Neural progenitor cell (in vitro differentiated cells): ENCODE results near the gene EFCAB8. TPM values are rescaled to one million over a fixed set of nuclear protein-coding genes. Genes with fewer than 3 reads are reported as not detected.

Source experiments
- DNase-seq: peaks from one replicate; pipeline ENCODE4 v3.0.0-alpha.2; 2016; ENCODE audit warnings: low spot score
- H2AFZ ChIP-seq: fragments of 200-600 bp; sonication (generic); replicated peaks from 2 replicates; pipeline ENCODE4 v1.6.1; 2016; ENCODE audit warnings: antibody characterized with exemption
- H3F3A ChIP-seq: fragments of 200-600 bp; sonication (generic); 2 replicates; pipeline ENCODE4 v1.6.1; 2016; ENCODE audit warnings: antibody characterized with exemption, low read depth
- H3K27ac ChIP-seq: fragments of 200-600 bp; sonication (generic); 2 replicates; pipeline ENCODE4 v1.5.1; 2016; ENCODE audit warnings: mild to moderate bottlenecking
- H3K27me3 ChIP-seq: fragments of 200-600 bp; sonication (generic); 2 replicates; pipeline ENCODE4 v1.6.1; 2016; ENCODE audit warnings: mild to moderate bottlenecking, moderate library complexity
- H3K36me3 ChIP-seq: fragments of 200-600 bp; sonication (generic); 2 replicates; pipeline ENCODE4 v1.5.1; 2016
- H3K4me1 ChIP-seq: fragments of 200-600 bp; sonication (generic); 2 replicates; pipeline ENCODE4 v1.6.1; 2016; ENCODE audit warnings: mixed run types
- H3K4me2 ChIP-seq: fragments of 200-600 bp; sonication (generic); 2 replicates; pipeline ENCODE4 v1.6.1; 2016
- H3K4me3 ChIP-seq: fragments of 200-600 bp; sonication (generic); 2 replicates; pipeline ENCODE4 v1.5.1; 2016
- H3K79me2 ChIP-seq: fragments of 200-600 bp; sonication (generic); 2 replicates; pipeline ENCODE4 v1.6.1; 2016; ENCODE audit warnings: low read depth
- H3K9ac ChIP-seq: fragments of 200-600 bp; sonication (generic); 2 replicates; pipeline ENCODE4 v1.6.1; 2016
- H3K9me3 ChIP-seq: fragments of 200-600 bp; sonication (generic); 2 replicates; pipeline ENCODE4 v1.5.1; 2016; ENCODE audit warnings: low read depth
- H4K20me1 ChIP-seq: fragments of 200-600 bp; sonication (generic); 2 replicates; pipeline ENCODE4 v1.6.1; 2016; ENCODE audit warnings: low read depth
- H3K27ac Mint-ChIP-seq: 3 replicates; pipeline ENCODE4 v1.8.0; 2021; ENCODE audit warnings: mixed read lengths
- H3K27me3 Mint-ChIP-seq: 2 replicates; pipeline ENCODE4 v1.8.0; 2022; ENCODE audit warnings: low read depth, mild to moderate bottlenecking, inconsistent platforms, moderate library complexity, mixed read lengths; ENCODE audit not compliant: insufficient read depth
- H3K36me3 Mint-ChIP-seq: 3 replicates; pipeline ENCODE4 v1.8.0; 2021; ENCODE audit warnings: mixed read lengths
- H3K4me1 Mint-ChIP-seq: 3 replicates; pipeline ENCODE4 v1.8.0; 2021; ENCODE audit warnings: mixed read lengths
- H3K4me3 Mint-ChIP-seq: 3 replicates; pipeline ENCODE4 v1.8.0; 2021; ENCODE audit warnings: mild to moderate bottlenecking, moderate library complexity, mixed read lengths
- H3K9me3 Mint-ChIP-seq: 3 replicates; pipeline ENCODE4 v1.8.0; 2020; ENCODE audit warnings: mixed read lengths
- EZH2 ChIP-seq: fragments of 200-600 bp; sonication (generic); IDR thresholded peaks from 2 replicates; pipeline ENCODE4 v1.6.1; 2017; ENCODE audit warnings: antibody characterized with exemption, mild to moderate bottlenecking, moderate library complexity
- EZH2phosphoT487 ChIP-seq: fragments of 200-600 bp; sonication (generic); IDR thresholded peaks from 2 replicates; pipeline ENCODE4 v1.6.1; 2017; ENCODE audit warnings: antibody characterized with exemption
- total RNA-seq: library from RNA; depleted of rRNA; stranded (reverse); fragments of >200 nt; gene quantifications from 2 replicates; pipeline ENCODE4 v1.2.3, GENCODE V29; 2015; ENCODE audit warnings: low replicate concordance
- TF ChIP-seq, protein P1 (sequence below): fragments of 200-600 bp; sonication (generic); IDR thresholded peaks from 2 replicates; pipeline ENCODE4 v1.5.1; 2017; ENCODE audit warnings: antibody characterized with exemption, mild to moderate bottlenecking

EFCAB8 gene
- total RNA-seq, 1 donor from 2014 or later: not detected

DNA sequence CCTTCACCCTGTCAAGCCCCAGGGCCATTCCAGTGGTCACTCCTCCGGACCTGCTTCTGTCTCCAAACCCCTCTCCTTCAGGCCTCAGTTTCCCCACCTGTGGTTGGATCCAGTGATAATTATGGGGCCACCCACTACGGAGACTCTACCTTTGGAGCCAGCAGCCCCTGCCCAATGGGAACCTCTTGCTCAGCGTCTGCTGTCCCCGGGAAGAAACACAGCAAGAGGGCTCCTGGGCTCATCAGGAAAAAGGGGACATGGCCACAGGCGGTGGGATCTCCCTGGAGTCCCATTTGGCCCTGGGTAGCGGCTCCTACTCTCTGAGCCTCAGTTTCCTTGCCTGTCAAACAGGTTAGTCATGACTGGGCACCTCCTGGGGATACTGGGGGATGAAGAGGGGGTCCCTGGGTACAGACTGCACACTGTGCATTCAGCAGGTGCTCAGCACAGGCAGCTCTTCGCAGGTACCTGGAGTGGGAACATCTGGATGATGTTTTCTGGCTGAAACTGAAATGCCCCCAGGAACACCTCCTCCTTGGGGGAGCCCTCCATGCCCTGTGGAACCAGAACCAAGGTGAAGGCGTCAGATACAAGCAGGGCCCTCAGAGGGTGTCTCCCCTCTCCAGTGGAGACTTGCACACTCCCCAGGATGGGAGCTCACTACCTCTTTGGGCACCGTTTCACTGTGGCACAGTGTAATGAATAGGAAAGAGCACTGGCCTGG, 126.1 kb downstream of the EFCAB8 start:
- peaks cover 12% of the 10 kb centered on the region for H3K4me1 ChIP-seq
- H3K4me3 ChIP-seq: no peak overlapping the region
- no peaks in the 10 kb centered on the region for H4K20me1 ChIP-seq
- no peak overlapping the region for H3K4me2 ChIP-seq
- H3K36me3 ChIP-seq: no peaks in the 10 kb centered on the region
- no peaks in the 10 kb centered on the region for H3K36me3 Mint-ChIP-seq
- no peaks in the 10 kb centered on the region for H3K79me2 ChIP-seq
- DNase-seq: no peak
- no peaks in the 10 kb centered on the region for H3K27me3 ChIP-seq
- H3K27ac ChIP-seq: no peak overlapping the region
- no peak overlapping the region for H3K4me3 Mint-ChIP-seq
- peaks cover 10% of the 10 kb centered on the region for H3K4me1 Mint-ChIP-seq
- H3K9ac ChIP-seq: no peak overlapping the region
- H3K9me3 Mint-ChIP-seq: no peaks in the 10 kb centered on the region
- H3F3A ChIP-seq: no peaks in the 10 kb centered on the region
- H3K27ac Mint-ChIP-seq: no peak overlapping the region
- H2AFZ ChIP-seq: no peak overlapping the region
- no peaks in the 10 kb centered on the region for H3K9me3 ChIP-seq
- peaks cover 13% of the 10 kb centered on the region for H3K27me3 Mint-ChIP-seq
- TF ChIP-seq, protein P1, sequence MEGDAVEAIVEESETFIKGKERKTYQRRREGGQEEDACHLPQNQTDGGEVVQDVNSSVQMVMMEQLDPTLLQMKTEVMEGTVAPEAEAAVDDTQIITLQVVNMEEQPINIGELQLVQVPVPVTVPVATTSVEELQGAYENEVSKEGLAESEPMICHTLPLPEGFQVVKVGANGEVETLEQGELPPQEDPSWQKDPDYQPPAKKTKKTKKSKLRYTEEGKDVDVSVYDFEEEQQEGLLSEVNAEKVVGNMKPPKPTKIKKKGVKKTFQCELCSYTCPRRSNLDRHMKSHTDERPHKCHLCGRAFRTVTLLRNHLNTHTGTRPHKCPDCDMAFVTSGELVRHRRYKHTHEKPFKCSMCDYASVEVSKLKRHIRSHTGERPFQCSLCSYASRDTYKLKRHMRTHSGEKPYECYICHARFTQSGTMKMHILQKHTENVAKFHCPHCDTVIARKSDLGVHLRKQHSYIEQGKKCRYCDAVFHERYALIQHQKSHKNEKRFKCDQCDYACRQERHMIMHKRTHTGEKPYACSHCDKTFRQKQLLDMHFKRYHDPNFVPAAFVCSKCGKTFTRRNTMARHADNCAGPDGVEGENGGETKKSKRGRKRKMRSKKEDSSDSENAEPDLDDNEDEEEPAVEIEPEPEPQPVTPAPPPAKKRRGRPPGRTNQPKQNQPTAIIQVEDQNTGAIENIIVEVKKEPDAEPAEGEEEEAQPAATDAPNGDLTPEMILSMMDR: no peak
- no peak for TF ChIP-seq EZH2
- TF ChIP-seq EZH2phosphoT487: no peak

DNA sequence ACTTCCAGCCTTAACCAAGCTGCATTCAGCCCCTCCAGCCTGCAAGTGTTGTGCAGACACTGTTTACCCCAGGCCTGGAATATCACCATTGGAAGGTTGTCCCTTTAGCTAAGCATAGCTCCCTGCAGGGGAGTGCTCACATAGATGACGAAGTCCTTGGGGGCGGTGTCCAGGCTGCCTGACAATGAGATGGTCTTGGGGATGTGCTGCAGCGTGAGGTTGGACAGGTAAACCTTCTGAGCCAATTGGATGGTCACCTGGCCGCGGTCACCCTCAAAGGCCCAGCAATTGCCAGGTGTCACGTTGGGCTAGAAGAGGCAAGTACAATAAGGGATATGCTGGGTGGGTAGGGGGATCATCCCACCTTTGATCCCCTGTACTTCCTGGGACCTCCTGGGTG, 126.9 kb downstream of the EFCAB8 start:
- no peak overlapping the region for H3K27ac Mint-ChIP-seq
- no peaks in the 10 kb centered on the region for H3K9me3 Mint-ChIP-seq
- no peak overlapping the region for H3K4me2 ChIP-seq
- no peak for DNase-seq
- H3F3A ChIP-seq: no peaks in the 10 kb centered on the region
- peaks cover 13% of the 10 kb centered on the region for H3K27me3 Mint-ChIP-seq
- no peaks in the 10 kb centered on the region for H3K36me3 ChIP-seq
- no peak overlapping the region for H3K27ac ChIP-seq
- no peak overlapping the region for H3K9ac ChIP-seq
- no peaks in the 10 kb centered on the region for H4K20me1 ChIP-seq
- no peak overlapping the region for H3K4me3 ChIP-seq
- H3K36me3 Mint-ChIP-seq: no peaks in the 10 kb centered on the region
- H3K4me3 Mint-ChIP-seq: no peak overlapping the region
- H3K4me1 Mint-ChIP-seq: peaks cover 8% of the 10 kb centered on the region
- no peaks in the 10 kb centered on the region for H3K9me3 ChIP-seq
- no peak overlapping the region for H2AFZ ChIP-seq
- H3K27me3 ChIP-seq: no peaks in the 10 kb centered on the region
- TF ChIP-seq EZH2phosphoT487 (no peak), EZH2 (no peak)
- TF ChIP-seq, protein P1: no peak
- no peaks in the 10 kb centered on the region for H3K79me2 ChIP-seq
- H3K4me1 ChIP-seq: peaks cover 4% of the 10 kb centered on the region

DNA sequence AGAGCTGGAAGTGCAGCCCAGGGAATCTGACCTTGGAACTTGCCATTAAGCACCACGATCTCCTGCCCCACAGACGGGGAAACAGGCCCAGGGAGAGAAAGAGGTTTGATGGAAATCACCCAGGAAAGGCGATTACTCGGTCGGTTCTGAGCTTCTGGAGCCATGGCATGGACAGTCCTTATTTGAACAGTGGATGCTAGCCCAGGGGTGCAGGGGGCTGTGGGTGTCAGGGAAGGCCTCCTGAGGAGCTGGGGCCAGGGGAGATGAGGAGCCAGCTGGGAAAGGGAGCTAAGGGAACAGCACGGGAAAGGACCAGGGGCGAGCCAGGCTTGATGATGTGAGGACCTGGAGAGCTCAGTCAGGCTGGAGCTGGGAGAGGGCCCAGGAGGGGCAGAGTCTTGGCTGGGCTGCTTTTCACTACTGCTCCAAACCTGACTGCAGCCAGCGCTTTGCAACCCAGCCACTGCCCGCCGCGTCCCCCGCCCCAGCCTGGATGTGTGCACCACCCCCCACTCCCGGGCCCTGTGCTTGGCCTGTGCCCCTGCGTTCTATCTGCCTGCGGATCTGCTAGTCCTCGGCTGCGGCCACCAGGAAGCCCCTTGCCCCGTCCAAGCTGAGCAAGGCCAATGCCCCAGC, 127.7 kb downstream of the EFCAB8 start:
- no peaks in the 10 kb centered on the region for H3K27me3 ChIP-seq
- H3K36me3 Mint-ChIP-seq: no peaks in the 10 kb centered on the region
- H3K79me2 ChIP-seq: no peaks in the 10 kb centered on the region
- no peak overlapping the region for H3K4me3 ChIP-seq
- H3K9me3 ChIP-seq: no peaks in the 10 kb centered on the region
- no peak overlapping the region for H2AFZ ChIP-seq
- H3K27ac ChIP-seq: no peak overlapping the region
- H3K4me1 ChIP-seq: no peaks in the 10 kb centered on the region
- no peak for DNase-seq
- H3K4me3 Mint-ChIP-seq: peak overlapping the region; percentile 33
- TF ChIP-seq, protein P1: no peak
- no peak for TF ChIP-seq EZH2
- peaks cover 13% of the 10 kb centered on the region for H3K27me3 Mint-ChIP-seq
- no peak overlapping the region for H3K4me2 ChIP-seq
- H4K20me1 ChIP-seq: no peaks in the 10 kb centered on the region
- H3K36me3 ChIP-seq: no peaks in the 10 kb centered on the region
- H3K4me1 Mint-ChIP-seq: peaks cover 3% of the 10 kb centered on the region
- peak overlapping the region; percentile 34 for H3K27ac Mint-ChIP-seq
- no peaks in the 10 kb centered on the region for H3K9me3 Mint-ChIP-seq
- no peak overlapping the region for H3K9ac ChIP-seq
- no peaks in the 10 kb centered on the region for H3F3A ChIP-seq
